Measurements from ENCODE around the gene HAPLN1. TPM values are rescaled to one million over a fixed set of nuclear protein-coding genes. Genes with fewer than 3 reads are reported as not detected.

The HAPLN1 gene
- polyA plus RNA-seq, 1 of the 3 experiments (the other 2 are of a cell fraction): 0.30 TPM

- Histone ChIP-seq H3K9ac (no peak overlapping the region), H3K79me2 (ENCODE audit: insufficient read depth) (no peaks in the 10 kb centered on the region), H3K4me1 (ENCODE audit: control insufficient read depth in 1 of 2, insufficient read depth in 2 of 2, low read depth in 1 of 2, low read length in 1 of 2) (peaks cover 9 to 14% of the 10 kb centered on the region in 2 experiments; a peak in 3 of 4 replicates), H4K20me1 (ENCODE audit: insufficient read depth) (no peaks in the 10 kb centered on the region), H3K27ac (ENCODE audit: low read depth in 2 of 2, low read length in 1 of 2) (peak overlapping the region in 1 of 2 experiments; percentile 25; a peak in 1 of 4 replicates), H3F3A (replicated peaks; ENCODE audit: insufficient read depth) (no peaks in the 10 kb centered on the region), H3K27me3 (ENCODE audit: insufficient read depth) (no peaks in the 10 kb centered on the region), H3K9me2 (no peaks in the 10 kb centered on the region), H3K9me3 (no peaks in the 10 kb centered on the region), H2AFZ (ENCODE audit: low read depth) (peak overlapping the region; percentile 13; the same call in 1 of the 2 replicates), H3K4me2 (no peak overlapping the region), H3K36me3 (replicated peaks in 1 of 2; ENCODE audit: control insufficient read depth in 1 of 2, insufficient read depth in 2 of 2, low read length in 1 of 2) (no peaks in the 10 kb centered on the region), H3K4me3 (ENCODE audit: low read depth in 2 of 2, low read length in 1 of 2) (no peak overlapping the region)
- DNase-seq: no peak
- no peak for TF ChIP-seq NRF1 (IDR thresholded peaks at IDR 0.05; ENCODE audit: low read depth, low read length)
- TF ChIP-seq YY1 (IDR thresholded peaks at IDR 0.05; ENCODE audit: low read depth): no peak
- TF ChIP-seq MXI1 (IDR thresholded peaks at IDR 0.05; ENCODE audit: low read depth, low read length): no peak
- TF ChIP-seq FOXJ3 (CRISPR knock-in tag; IDR thresholded peaks at IDR 0.05): no peak
- no peak for TF ChIP-seq FOXM1 (IDR thresholded peaks at IDR 0.05; ENCODE audit: low read depth)
- no peak for TF ChIP-seq ZBTB33 (IDR thresholded peaks at IDR 0.05; ENCODE audit: borderline replicate concordance, low read depth)
- TF ChIP-seq RAD21 (IDR thresholded peaks at IDR 0.05; ENCODE audit: low read length): no peak
- TF ChIP-seq MEF2A (IDR thresholded peaks at IDR 0.05; ENCODE audit: borderline replicate concordance, low read depth): no peak
- no peak for TF ChIP-seq IRF3 (IDR thresholded peaks at IDR 0.05; ENCODE audit: low read depth, low read length)
- TF ChIP-seq EZH2phosphoT487 (IDR thresholded peaks at IDR 0.05; ENCODE audit: borderline replicate concordance, low read depth): no peak
- no peak for TF ChIP-seq USF2 (IDR thresholded peaks at IDR 0.05; ENCODE audit: borderline replicate concordance, low read depth, low read length)
- TF ChIP-seq RXRA (IDR thresholded peaks at IDR 0.05; ENCODE audit: borderline replicate concordance, low read depth): no peak
- no peak for TF ChIP-seq GATA2 (CRISPR knock-in tag; IDR thresholded peaks at IDR 0.05)
- TF ChIP-seq TAF1 (IDR thresholded peaks at IDR 0.05; ENCODE audit: borderline replicate concordance, low read depth, low read length): no peak
- TF ChIP-seq POLR2AphosphoS5 (IDR thresholded peaks at IDR 0.05; ENCODE audit: low read depth, low read length): no peak
- TF ChIP-seq SIN3A (IDR thresholded peaks at IDR 0.05; ENCODE audit: borderline replicate concordance, low read depth, low read length): no peak
- TF ChIP-seq SMC3 (IDR thresholded peaks at IDR 0.05; ENCODE audit: low read depth, low read length): no peak
- no peak for TF ChIP-seq TEAD4 (IDR thresholded peaks at IDR 0.05; ENCODE audit: borderline replicate concordance, insufficient read depth)
- POLR2A ChIA-PET: no interaction called here
- CTCF ChIA-PET: interaction anchor here (1.5 kb wide), 1 partner anchor 202 kb away, joined by 3 read pairs; no protein-coding TSS in a partner anchor
- WGBS (ENCODE audit: low lambda C conversion rate): 77% methylated on average over 2 of the region's 2 CpGs
Measured at GRCh38 chr5:83724001-83724400, 3.3 kb upstream of the HAPLN1 start.

Data from SK-N-SH (cell line).